GM18502 (cell line): ENCODE data around the gene LOXHD1.

ENCODE experiments used
- ATAC-seq: cut with Tn5 transposase; IDR thresholded peaks from one replicate; pipeline ENCODE4 v1.9.1; 2021; ENCODE audit warnings: mild to moderate bottlenecking; ENCODE audit not compliant: unreplicated experiment, poor library complexity

LOXHD1 gene

GRCh38 chr18:46428368-46428767 is 228.7 kb downstream of the LOXHD1 start:
- ATAC-seq, result no peak

GRCh38 chr18:46427216-46427995 is 229.6 kb downstream of the LOXHD1 start:
- ATAC-seq, result no peak
